HG03521 (cell line): ENCODE data around the gene KCNK15.

Experiments used
- ATAC-seq: cut with Tn5 transposase; IDR thresholded peaks from one replicate; pipeline ENCODE4 v1.9.1; 2021; ENCODE audit warnings: mild to moderate bottlenecking, moderate library complexity; ENCODE audit not compliant: unreplicated experiment

The KCNK15 gene

GRCh38 chr20:44714701-44715498, 30.8 kb upstream of the KCNK15 start, which contains the start of gene CCN5:
Gene CCN5 (plus strand): TSS chr20:44715369. CDS start chr20:44715391, 22 bp downstream.
- no peak for ATAC-seq

- no peak for ATAC-seq
Observed at GRCh38 chr20:44715499-44716308, 30.0 kb upstream of the KCNK15 start.

GRCh38 chr20:44716309-44717106, 29.2 kb upstream of the KCNK15 start:
- ATAC-seq, result no peak

- no peak for ATAC-seq
Observed at GRCh38 chr20:44717986-44718385, 27.7 kb upstream of the KCNK15 start.

GRCh38 chr20:44719841-44720240, 25.8 kb upstream of the KCNK15 start:
- no peak for ATAC-seq

- no peak for ATAC-seq
Observed at GRCh38 chr20:44720621-44720996, 25.1 kb upstream of the KCNK15 start.

GRCh38 chr20:44720997-44721784, 24.5 kb upstream of the KCNK15 start:
- no peak for ATAC-seq

- no peak for ATAC-seq
Observed at GRCh38 chr20:44721785-44722054, 23.9 kb upstream of the KCNK15 start.

GRCh38 chr20:44722990-44723389, 22.7 kb upstream of the KCNK15 start:
- ATAC-seq, result no peak

GRCh38 chr20:44723391-44723790, 22.3 kb upstream of the KCNK15 start:
- ATAC-seq, result no peak

- ATAC-seq, result no peak
Observed at GRCh38 chr20:44723798-44724362, 21.8 kb upstream of the KCNK15 start.

- ATAC-seq, result no peak
Observed at GRCh38 chr20:44724423-44725091, 21.1 kb upstream of the KCNK15 start.

GRCh38 chr20:44725837-44726236, 19.8 kb upstream of the KCNK15 start:
- ATAC-seq, result no peak

GRCh38 chr20:44727039-44727438, 18.6 kb upstream of the KCNK15 start:
- ATAC-seq, result no peak

- ATAC-seq, result no peak
Observed at GRCh38 chr20:44727651-44728050, 18.0 kb upstream of the KCNK15 start.

- no peak for ATAC-seq
Observed at GRCh38 chr20:44728801-44729443, 16.7 kb upstream of the KCNK15 start.

- ATAC-seq, result no peak
Observed at GRCh38 chr20:44730441-44730840, 15.2 kb upstream of the KCNK15 start.

GRCh38 chr20:44731657-44732056, 14.0 kb upstream of the KCNK15 start:
- no peak for ATAC-seq

- no peak for ATAC-seq
Observed at GRCh38 chr20:44732327-44732726, 13.3 kb upstream of the KCNK15 start.
